ENCODE results near the gene SHANK1. TPM values are rescaled to one million over a fixed set of nuclear protein-coding genes. Genes with fewer than 3 reads are reported as not detected.

The SHANK1 gene
- total RNA-seq, 1 donor from 2014 or later: 0.36 TPM

- peak; percentile 22 for TF ChIP-seq CTCF (IDR thresholded peaks at IDR 0.05; ENCODE audit: unreplicated experiment)
- no peaks in the 10 kb centered on the region for H3K36me3 Mint-ChIP-seq (ENCODE audit: insufficient read depth)
- H3K9me3 Mint-ChIP-seq (ENCODE audit: low read depth): no peaks in the 10 kb centered on the region
- H3K27ac Mint-ChIP-seq: no peak overlapping the region
- no peak for DNase-seq (ENCODE audit: low spot score, unreplicated experiment)
- no peak overlapping the region for H3K4me3 Mint-ChIP-seq (ENCODE audit: low read depth)
- no peaks in the 10 kb centered on the region for H3K4me1 Mint-ChIP-seq (ENCODE audit: low read depth)
- peaks cover 78% of the 10 kb centered on the region for H3K27me3 Mint-ChIP-seq
Measured at GRCh38 chr19:50710094-50710493, 9.5 kb downstream of the SHANK1 start.

- no peak overlapping the region for H3K4me3 Mint-ChIP-seq (ENCODE audit: low read depth)
- DNase-seq (ENCODE audit: low spot score, unreplicated experiment): no peak
- H3K27ac Mint-ChIP-seq: no peak overlapping the region
- peaks cover 75% of the 10 kb centered on the region for H3K27me3 Mint-ChIP-seq
- H3K36me3 Mint-ChIP-seq (ENCODE audit: insufficient read depth): no peaks in the 10 kb centered on the region
- no peaks in the 10 kb centered on the region for H3K4me1 Mint-ChIP-seq (ENCODE audit: low read depth)
- no peak for TF ChIP-seq CTCF (IDR thresholded peaks at IDR 0.05; ENCODE audit: unreplicated experiment)
- H3K9me3 Mint-ChIP-seq (ENCODE audit: low read depth): no peaks in the 10 kb centered on the region
Measured at GRCh38 chr19:50708179-50708879, 11.3 kb downstream of the SHANK1 start.

GRCh38 chr19:50706387-50706786 lies 13.2 kb downstream of the SHANK1 start:
- DNase-seq (ENCODE audit: low spot score, unreplicated experiment): no peak
- Mint-ChIP-seq H3K27me3 (peaks cover 73% of the 10 kb centered on the region), H3K4me1 (ENCODE audit: low read depth) (no peaks in the 10 kb centered on the region), H3K36me3 (ENCODE audit: insufficient read depth) (no peaks in the 10 kb centered on the region), H3K27ac (no peak overlapping the region), H3K4me3 (ENCODE audit: low read depth) (no peak overlapping the region), H3K9me3 (ENCODE audit: low read depth) (no peaks in the 10 kb centered on the region)
- TF ChIP-seq CTCF (IDR thresholded peaks at IDR 0.05; ENCODE audit: unreplicated experiment): no peak

GRCh38 chr19:50705422-50706019 lies 14.1 kb downstream of the SHANK1 start:
- H3K9me3 Mint-ChIP-seq (ENCODE audit: low read depth): no peaks in the 10 kb centered on the region
- H3K27ac Mint-ChIP-seq: no peak overlapping the region
- H3K4me1 Mint-ChIP-seq (ENCODE audit: low read depth): no peaks in the 10 kb centered on the region
- TF ChIP-seq CTCF (IDR thresholded peaks at IDR 0.05; ENCODE audit: unreplicated experiment): peak; percentile 60
- H3K36me3 Mint-ChIP-seq (ENCODE audit: insufficient read depth): no peaks in the 10 kb centered on the region
- DNase-seq (ENCODE audit: low spot score, unreplicated experiment): no peak
- H3K4me3 Mint-ChIP-seq (ENCODE audit: low read depth): no peak overlapping the region
- H3K27me3 Mint-ChIP-seq: peaks cover 70% of the 10 kb centered on the region

GRCh38 chr19:50703915-50704796 lies 15.4 kb downstream of the SHANK1 start:
- no peaks in the 10 kb centered on the region for H3K4me1 Mint-ChIP-seq (ENCODE audit: low read depth)
- peaks cover 71% of the 10 kb centered on the region for H3K27me3 Mint-ChIP-seq
- no peaks in the 10 kb centered on the region for H3K9me3 Mint-ChIP-seq (ENCODE audit: low read depth)
- no peak overlapping the region for H3K27ac Mint-ChIP-seq
- no peak for TF ChIP-seq CTCF (IDR thresholded peaks at IDR 0.05; ENCODE audit: unreplicated experiment)
- H3K36me3 Mint-ChIP-seq (ENCODE audit: insufficient read depth): no peaks in the 10 kb centered on the region
- H3K4me3 Mint-ChIP-seq (ENCODE audit: low read depth): no peak overlapping the region
- DNase-seq (ENCODE audit: low spot score, unreplicated experiment): no peak
